WTC11 (cell line): ENCODE results near the gene GALNT18. TPM values are rescaled to one million over a fixed set of nuclear protein-coding genes. Genes with fewer than 3 reads are reported as not detected.

Experiments
- ATAC-seq: fragments of 200-7000 bp; cut with Tn5 transposase; 2 replicates; pipeline ENCODE4 v1.10.0; 2021; ENCODE audit warnings: mild to moderate bottlenecking, moderate library complexity
- CTCF ChIA-PET: fragments of 300-600 bp; sonication (Branson Sonifier 250); formaldehyde crosslinking; loops from one replicate; lab custom pipeline; 2021; ENCODE audit warnings: antibody characterized with exemption; lab: Charles Lee
- POLR2A ChIA-PET: fragments of 350-600 bp; sonication (Branson Sonifier 250); formaldehyde crosslinking; loops from one replicate; lab custom pipeline; 2021; ENCODE audit warnings: antibody characterized with exemption; lab: Charles Lee
- DNase-seq: peaks from one replicate; pipeline ENCODE4 v3.0.0; 2021; ENCODE audit warnings: low spot score
- H3K27ac Mint-ChIP-seq: 2 replicates; pipeline ENCODE4 v1.8.0; 2021; ENCODE audit warnings: mixed read lengths
- H3K27me3 Mint-ChIP-seq: 2 replicates; pipeline ENCODE4 v1.8.0; 2021; ENCODE audit warnings: low read depth, mild to moderate bottlenecking, moderate library complexity, mixed read lengths
- H3K36me3 Mint-ChIP-seq: 2 replicates; pipeline ENCODE4 v1.8.0; 2021; ENCODE audit warnings: mixed read lengths
- H3K4me1 Mint-ChIP-seq: 2 replicates; pipeline ENCODE4 v1.8.0; 2022; ENCODE audit warnings: mixed read lengths
- H3K4me3 Mint-ChIP-seq: 2 replicates; pipeline ENCODE4 v1.8.0; 2021; ENCODE audit warnings: mild to moderate bottlenecking, moderate library complexity, mixed read lengths
- H3K9me3 Mint-ChIP-seq: 2 replicates; pipeline ENCODE4 v1.8.0; 2021; ENCODE audit warnings: mixed read lengths
- ATF1 ChIP-seq: sonication (generic); formaldehyde crosslinking; IDR thresholded peaks from 2 replicates; pipeline ENCODE4 v1.8.1; 2023; ENCODE audit warnings: mild to moderate bottlenecking, moderate library complexity, missing genetic modification reagents
- CBFB ChIP-seq: sonication (generic); formaldehyde crosslinking; IDR thresholded peaks from 2 replicates; pipeline ENCODE4 v1.8.1; 2022; ENCODE audit warnings: mild to moderate bottlenecking, low read depth, missing genetic modification reagents
- CREB1 ChIP-seq: sonication (generic); formaldehyde crosslinking; IDR thresholded peaks from 2 replicates; pipeline ENCODE4 v1.8.0; 2023; ENCODE audit warnings: mild to moderate bottlenecking, missing genetic modification reagents
- CREM ChIP-seq: sonication (generic); formaldehyde crosslinking; IDR thresholded peaks from 2 replicates; pipeline ENCODE4 v1.8.1; 2022; ENCODE audit warnings: mild to moderate bottlenecking, missing genetic modification reagents, moderate library complexity
- HMGA2 ChIP-seq: fragments of 250-450 bp; sonication (Bioruptor Pico); IDR thresholded peaks from 2 replicates; pipeline ENCODE4 v1.4.0; 2021; ENCODE audit warnings: mild to moderate bottlenecking, moderate library complexity
- KAT7 ChIP-seq: sonication (generic); formaldehyde crosslinking; IDR thresholded peaks from 2 replicates; pipeline ENCODE4 v1.8.1; 2023; ENCODE audit warnings: missing genetic modification reagents, mild to moderate bottlenecking, borderline replicate concordance
- NFYB ChIP-seq: sonication (generic); formaldehyde crosslinking; conservative IDR thresholded peaks from 2 replicates; pipeline ENCODE4 v1.8.0; 2022; ENCODE audit warnings: low read depth, missing genetic modification reagents
- SMAD3 ChIP-seq: sonication (generic); formaldehyde crosslinking; IDR thresholded peaks from 2 replicates; pipeline ENCODE4 v1.8.0; 2022; ENCODE audit warnings: missing genetic modification reagents, mild to moderate bottlenecking, borderline replicate concordance
- SP1 ChIP-seq: sonication (generic); formaldehyde crosslinking; conservative IDR thresholded peaks from 2 replicates; pipeline ENCODE4 v1.8.1; 2022; ENCODE audit warnings: missing genetic modification reagents
- TCF7 ChIP-seq: sonication (generic); formaldehyde crosslinking; IDR thresholded peaks from 2 replicates; pipeline ENCODE4 v1.8.0; 2022; ENCODE audit warnings: mild to moderate bottlenecking, low read depth, missing genetic modification reagents, moderate library complexity
- TEAD4 ChIP-seq: sonication (generic); formaldehyde crosslinking; IDR thresholded peaks from 2 replicates; pipeline ENCODE4 v1.8.0; 2022; ENCODE audit warnings: mild to moderate bottlenecking, missing genetic modification reagents
- ZBTB21 ChIP-seq: sonication (generic); formaldehyde crosslinking; IDR thresholded peaks from 2 replicates; pipeline ENCODE4 v1.8.1; 2023; ENCODE audit warnings: mild to moderate bottlenecking, missing genetic modification reagents, borderline replicate concordance
- ZNF232 ChIP-seq: sonication (generic); formaldehyde crosslinking; IDR thresholded peaks from 2 replicates; pipeline ENCODE4 v1.8.0; 2022; ENCODE audit warnings: mild to moderate bottlenecking, missing genetic modification reagents
- total RNA-seq: library from RNA; stranded (reverse); gene quantifications from 3 replicates; pipeline ENCODE4 v1.2.3, GENCODE V29; 2021
- TF ChIP-seq, protein P1 (sequence below): sonication (generic); formaldehyde crosslinking; IDR thresholded peaks from 2 replicates; pipeline ENCODE4 v1.8.1; 2023; ENCODE audit warnings: mild to moderate bottlenecking, missing genetic modification reagents
- TF ChIP-seq, protein P2 (sequence below): sonication (generic); formaldehyde crosslinking; IDR thresholded peaks from 2 replicates; pipeline ENCODE4 v1.8.1; 2022; ENCODE audit warnings: low read depth, mild to moderate bottlenecking, moderate library complexity, missing genetic modification reagents, borderline replicate concordance
- TF ChIP-seq, protein P3 (sequence below): sonication (generic); formaldehyde crosslinking; IDR thresholded peaks from 2 replicates; pipeline ENCODE4 v1.8.1; 2022; ENCODE audit warnings: mild to moderate bottlenecking, moderate library complexity, missing genetic modification reagents
- TF ChIP-seq, protein P4 (sequence below): sonication (generic); formaldehyde crosslinking; IDR thresholded peaks from 2 replicates; pipeline ENCODE4 v1.8.0; 2023; ENCODE audit warnings: mild to moderate bottlenecking, missing genetic modification reagents
- TF ChIP-seq, protein P5 (sequence below): sonication (generic); formaldehyde crosslinking; IDR thresholded peaks from 2 replicates; pipeline ENCODE4 v1.8.1; 2023; ENCODE audit warnings: mild to moderate bottlenecking, missing genetic modification reagents, moderate library complexity
- TF ChIP-seq, protein P6 (sequence below): sonication (generic); formaldehyde crosslinking; IDR thresholded peaks from 2 replicates; pipeline ENCODE4 v1.8.1; 2022; ENCODE audit warnings: mild to moderate bottlenecking, missing genetic modification reagents, moderate library complexity, borderline replicate concordance
- TF ChIP-seq, protein P7 (sequence below): sonication (generic); formaldehyde crosslinking; IDR thresholded peaks from 2 replicates; pipeline ENCODE4 v1.8.1; 2022; ENCODE audit warnings: low read depth, missing genetic modification reagents, borderline replicate concordance
- TF ChIP-seq, protein P8 (sequence below): sonication (generic); formaldehyde crosslinking; IDR thresholded peaks from 2 replicates; pipeline ENCODE4 v1.8.0; 2023; ENCODE audit warnings: missing genetic modification reagents, mild to moderate bottlenecking, borderline replicate concordance
- TF ChIP-seq, protein P9 (sequence below): sonication (generic); formaldehyde crosslinking; conservative IDR thresholded peaks from 2 replicates; pipeline ENCODE4 v1.8.1; 2022; ENCODE audit warnings: mild to moderate bottlenecking, missing genetic modification reagents

Gene GALNT18
- total RNA-seq, 1 experiment from 2014 or later = 5.0 TPM

DNA sequence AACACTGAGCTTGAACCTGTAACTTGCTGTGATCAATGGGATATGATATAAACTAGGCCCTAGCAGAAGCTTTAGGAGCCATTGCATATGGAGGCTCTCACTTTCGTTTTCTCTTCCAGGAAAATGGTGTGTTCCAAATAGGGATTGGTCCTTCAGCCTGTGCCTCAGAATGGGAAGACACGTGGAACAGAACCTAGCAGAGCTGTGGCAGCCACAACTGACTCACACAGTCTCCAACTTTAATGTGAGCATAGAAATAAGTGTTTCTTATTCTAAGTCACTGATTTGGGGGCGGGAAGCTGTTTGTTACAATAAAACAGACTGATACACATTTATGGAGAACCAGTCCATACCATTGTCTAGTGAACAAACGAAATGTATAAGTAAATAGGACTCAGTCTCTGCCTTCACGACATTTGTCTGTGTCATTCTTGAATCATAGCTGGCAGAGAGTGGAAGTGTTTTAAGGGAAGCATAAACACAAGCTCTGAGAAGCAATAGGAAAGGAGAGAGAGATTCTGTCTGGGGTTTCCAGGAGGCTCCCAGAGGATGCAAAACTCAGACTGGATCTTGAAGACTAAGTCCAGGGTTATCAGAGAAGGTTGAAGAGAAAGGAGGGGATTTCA is 97.3 kb downstream of the GALNT18 start (continued):
- TF ChIP-seq, protein P1, sequence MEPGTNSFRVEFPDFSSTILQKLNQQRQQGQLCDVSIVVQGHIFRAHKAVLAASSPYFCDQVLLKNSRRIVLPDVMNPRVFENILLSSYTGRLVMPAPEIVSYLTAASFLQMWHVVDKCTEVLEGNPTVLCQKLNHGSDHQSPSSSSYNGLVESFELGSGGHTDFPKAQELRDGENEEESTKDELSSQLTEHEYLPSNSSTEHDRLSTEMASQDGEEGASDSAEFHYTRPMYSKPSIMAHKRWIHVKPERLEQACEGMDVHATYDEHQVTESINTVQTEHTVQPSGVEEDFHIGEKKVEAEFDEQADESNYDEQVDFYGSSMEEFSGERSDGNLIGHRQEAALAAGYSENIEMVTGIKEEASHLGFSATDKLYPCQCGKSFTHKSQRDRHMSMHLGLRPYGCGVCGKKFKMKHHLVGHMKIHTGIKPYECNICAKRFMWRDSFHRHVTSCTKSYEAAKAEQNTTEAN = no peak
- TF ChIP-seq SP1 (no peak), TCF7 (no peak), SMAD3 (CRISPR knock-in tag) (no peak), CREM (CRISPR knock-in tag) (no peak), CREB1 (no peak)
- TF ChIP-seq, protein P2, sequence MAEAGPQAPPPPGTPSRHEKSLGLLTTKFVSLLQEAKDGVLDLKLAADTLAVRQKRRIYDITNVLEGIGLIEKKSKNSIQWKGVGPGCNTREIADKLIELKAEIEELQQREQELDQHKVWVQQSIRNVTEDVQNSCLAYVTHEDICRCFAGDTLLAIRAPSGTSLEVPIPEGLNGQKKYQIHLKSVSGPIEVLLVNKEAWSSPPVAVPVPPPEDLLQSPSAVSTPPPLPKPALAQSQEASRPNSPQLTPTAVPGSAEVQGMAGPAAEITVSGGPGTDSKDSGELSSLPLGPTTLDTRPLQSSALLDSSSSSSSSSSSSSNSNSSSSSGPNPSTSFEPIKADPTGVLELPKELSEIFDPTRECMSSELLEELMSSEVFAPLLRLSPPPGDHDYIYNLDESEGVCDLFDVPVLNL = no peak
- TF ChIP-seq, protein P3, sequence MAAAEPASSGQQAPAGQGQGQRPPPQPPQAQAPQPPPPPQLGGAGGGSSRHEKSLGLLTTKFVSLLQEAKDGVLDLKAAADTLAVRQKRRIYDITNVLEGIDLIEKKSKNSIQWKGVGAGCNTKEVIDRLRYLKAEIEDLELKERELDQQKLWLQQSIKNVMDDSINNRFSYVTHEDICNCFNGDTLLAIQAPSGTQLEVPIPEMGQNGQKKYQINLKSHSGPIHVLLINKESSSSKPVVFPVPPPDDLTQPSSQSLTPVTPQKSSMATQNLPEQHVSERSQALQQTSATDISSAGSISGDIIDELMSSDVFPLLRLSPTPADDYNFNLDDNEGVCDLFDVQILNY (CRISPR knock-in tag) = no peak
- TF ChIP-seq, protein P4, sequence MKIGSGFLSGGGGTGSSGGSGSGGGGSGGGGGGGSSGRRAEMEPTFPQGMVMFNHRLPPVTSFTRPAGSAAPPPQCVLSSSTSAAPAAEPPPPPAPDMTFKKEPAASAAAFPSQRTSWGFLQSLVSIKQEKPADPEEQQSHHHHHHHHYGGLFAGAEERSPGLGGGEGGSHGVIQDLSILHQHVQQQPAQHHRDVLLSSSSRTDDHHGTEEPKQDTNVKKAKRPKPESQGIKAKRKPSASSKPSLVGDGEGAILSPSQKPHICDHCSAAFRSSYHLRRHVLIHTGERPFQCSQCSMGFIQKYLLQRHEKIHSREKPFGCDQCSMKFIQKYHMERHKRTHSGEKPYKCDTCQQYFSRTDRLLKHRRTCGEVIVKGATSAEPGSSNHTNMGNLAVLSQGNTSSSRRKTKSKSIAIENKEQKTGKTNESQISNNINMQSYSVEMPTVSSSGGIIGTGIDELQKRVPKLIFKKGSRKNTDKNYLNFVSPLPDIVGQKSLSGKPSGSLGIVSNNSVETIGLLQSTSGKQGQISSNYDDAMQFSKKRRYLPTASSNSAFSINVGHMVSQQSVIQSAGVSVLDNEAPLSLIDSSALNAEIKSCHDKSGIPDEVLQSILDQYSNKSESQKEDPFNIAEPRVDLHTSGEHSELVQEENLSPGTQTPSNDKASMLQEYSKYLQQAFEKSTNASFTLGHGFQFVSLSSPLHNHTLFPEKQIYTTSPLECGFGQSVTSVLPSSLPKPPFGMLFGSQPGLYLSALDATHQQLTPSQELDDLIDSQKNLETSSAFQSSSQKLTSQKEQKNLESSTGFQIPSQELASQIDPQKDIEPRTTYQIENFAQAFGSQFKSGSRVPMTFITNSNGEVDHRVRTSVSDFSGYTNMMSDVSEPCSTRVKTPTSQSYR = no peak
- TF ChIP-seq, protein P5, sequence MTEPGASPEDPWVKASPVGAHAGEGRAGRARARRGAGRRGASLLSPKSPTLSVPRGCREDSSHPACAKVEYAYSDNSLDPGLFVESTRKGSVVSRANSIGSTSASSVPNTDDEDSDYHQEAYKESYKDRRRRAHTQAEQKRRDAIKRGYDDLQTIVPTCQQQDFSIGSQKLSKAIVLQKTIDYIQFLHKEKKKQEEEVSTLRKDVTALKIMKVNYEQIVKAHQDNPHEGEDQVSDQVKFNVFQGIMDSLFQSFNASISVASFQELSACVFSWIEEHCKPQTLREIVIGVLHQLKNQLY (CRISPR knock-in tag) = no peak

DNA sequence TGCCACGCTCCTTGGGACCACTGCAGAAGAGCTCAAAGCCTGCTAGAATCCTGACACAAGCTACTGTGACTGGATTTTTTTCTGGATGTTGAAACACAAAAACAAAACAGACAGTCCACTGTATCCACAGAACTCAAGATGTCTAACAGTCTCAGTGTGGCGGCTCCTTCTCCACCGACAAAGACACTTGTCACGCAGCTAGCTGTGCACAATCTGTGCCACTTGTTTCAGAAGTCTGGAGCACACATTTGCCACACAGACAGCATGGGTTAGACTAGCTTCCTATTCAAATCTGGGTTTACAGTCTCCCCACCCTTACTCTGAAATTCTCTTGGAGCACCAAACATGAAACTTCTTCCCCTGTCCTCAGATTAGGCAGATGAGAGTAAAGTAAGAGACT is 99.2 kb downstream of the GALNT18 start:
- no peak for DNase-seq
- Mint-ChIP-seq H3K27ac (no peak overlapping the region), H3K27me3 (no peaks in the 10 kb centered on the region), H3K4me3 (no peak overlapping the region), H3K4me1 (peaks cover 3% of the 10 kb centered on the region), H3K9me3 (no peaks in the 10 kb centered on the region), H3K36me3 (no peaks in the 10 kb centered on the region)
- POLR2A ChIA-PET = no interaction called here
- ATAC-seq = no peak
- CTCF ChIA-PET = no interaction called here
- TF ChIP-seq KAT7 (CRISPR knock-in tag) (no peak), ATF1 (no peak), TEAD4 (CRISPR knock-in tag) (no peak), HMGA2 (CRISPR knock-in tag) (no peak), TCF7 (no peak), ZBTB21 (CRISPR knock-in tag) (no peak), ZNF232 (CRISPR knock-in tag) (no peak), CBFB (CRISPR knock-in tag) (no peak), NFYB (no peak)
- TF ChIP-seq, protein P6, sequence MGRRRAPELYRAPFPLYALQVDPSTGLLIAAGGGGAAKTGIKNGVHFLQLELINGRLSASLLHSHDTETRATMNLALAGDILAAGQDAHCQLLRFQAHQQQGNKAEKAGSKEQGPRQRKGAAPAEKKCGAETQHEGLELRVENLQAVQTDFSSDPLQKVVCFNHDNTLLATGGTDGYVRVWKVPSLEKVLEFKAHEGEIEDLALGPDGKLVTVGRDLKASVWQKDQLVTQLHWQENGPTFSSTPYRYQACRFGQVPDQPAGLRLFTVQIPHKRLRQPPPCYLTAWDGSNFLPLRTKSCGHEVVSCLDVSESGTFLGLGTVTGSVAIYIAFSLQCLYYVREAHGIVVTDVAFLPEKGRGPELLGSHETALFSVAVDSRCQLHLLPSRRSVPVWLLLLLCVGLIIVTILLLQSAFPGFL (CRISPR knock-in tag) = no peak
- TF ChIP-seq, protein P7, sequence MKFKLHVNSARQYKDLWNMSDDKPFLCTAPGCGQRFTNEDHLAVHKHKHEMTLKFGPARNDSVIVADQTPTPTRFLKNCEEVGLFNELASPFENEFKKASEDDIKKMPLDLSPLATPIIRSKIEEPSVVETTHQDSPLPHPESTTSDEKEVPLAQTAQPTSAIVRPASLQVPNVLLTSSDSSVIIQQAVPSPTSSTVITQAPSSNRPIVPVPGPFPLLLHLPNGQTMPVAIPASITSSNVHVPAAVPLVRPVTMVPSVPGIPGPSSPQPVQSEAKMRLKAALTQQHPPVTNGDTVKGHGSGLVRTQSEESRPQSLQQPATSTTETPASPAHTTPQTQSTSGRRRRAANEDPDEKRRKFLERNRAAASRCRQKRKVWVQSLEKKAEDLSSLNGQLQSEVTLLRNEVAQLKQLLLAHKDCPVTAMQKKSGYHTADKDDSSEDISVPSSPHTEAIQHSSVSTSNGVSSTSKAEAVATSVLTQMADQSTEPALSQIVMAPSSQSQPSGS (CRISPR knock-in tag) = no peak
- TF ChIP-seq, protein P8, sequence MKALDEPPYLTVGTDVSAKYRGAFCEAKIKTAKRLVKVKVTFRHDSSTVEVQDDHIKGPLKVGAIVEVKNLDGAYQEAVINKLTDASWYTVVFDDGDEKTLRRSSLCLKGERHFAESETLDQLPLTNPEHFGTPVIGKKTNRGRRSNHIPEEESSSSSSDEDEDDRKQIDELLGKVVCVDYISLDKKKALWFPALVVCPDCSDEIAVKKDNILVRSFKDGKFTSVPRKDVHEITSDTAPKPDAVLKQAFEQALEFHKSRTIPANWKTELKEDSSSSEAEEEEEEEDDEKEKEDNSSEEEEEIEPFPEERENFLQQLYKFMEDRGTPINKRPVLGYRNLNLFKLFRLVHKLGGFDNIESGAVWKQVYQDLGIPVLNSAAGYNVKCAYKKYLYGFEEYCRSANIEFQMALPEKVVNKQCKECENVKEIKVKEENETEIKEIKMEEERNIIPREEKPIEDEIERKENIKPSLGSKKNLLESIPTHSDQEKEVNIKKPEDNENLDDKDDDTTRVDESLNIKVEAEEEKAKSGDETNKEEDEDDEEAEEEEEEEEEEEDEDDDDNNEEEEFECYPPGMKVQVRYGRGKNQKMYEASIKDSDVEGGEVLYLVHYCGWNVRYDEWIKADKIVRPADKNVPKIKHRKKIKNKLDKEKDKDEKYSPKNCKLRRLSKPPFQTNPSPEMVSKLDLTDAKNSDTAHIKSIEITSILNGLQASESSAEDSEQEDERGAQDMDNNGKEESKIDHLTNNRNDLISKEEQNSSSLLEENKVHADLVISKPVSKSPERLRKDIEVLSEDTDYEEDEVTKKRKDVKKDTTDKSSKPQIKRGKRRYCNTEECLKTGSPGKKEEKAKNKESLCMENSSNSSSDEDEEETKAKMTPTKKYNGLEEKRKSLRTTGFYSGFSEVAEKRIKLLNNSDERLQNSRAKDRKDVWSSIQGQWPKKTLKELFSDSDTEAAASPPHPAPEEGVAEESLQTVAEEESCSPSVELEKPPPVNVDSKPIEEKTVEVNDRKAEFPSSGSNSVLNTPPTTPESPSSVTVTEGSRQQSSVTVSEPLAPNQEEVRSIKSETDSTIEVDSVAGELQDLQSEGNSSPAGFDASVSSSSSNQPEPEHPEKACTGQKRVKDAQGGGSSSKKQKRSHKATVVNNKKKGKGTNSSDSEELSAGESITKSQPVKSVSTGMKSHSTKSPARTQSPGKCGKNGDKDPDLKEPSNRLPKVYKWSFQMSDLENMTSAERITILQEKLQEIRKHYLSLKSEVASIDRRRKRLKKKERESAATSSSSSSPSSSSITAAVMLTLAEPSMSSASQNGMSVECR = no peak
- TF ChIP-seq, protein P9, sequence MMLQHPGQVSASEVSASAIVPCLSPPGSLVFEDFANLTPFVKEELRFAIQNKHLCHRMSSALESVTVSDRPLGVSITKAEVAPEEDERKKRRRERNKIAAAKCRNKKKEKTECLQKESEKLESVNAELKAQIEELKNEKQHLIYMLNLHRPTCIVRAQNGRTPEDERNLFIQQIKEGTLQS (CRISPR knock-in tag) = no peak
